Endothelial cell of umbilical vein (primary cell): Measurements from ENCODE around the gene GAA. TPM values are rescaled to one million over a fixed set of nuclear protein-coding genes. Genes with fewer than 3 reads are reported as not detected.

Source experiments
- BruUV-seq: library from RNA; stranded (reverse); fragments of 400-500 nt; replicated peaks from 2 replicates; lab custom pipeline; 2021; lab: Mats Ljungman, UMichigan
- CTCF ChIA-PET: fragments of 300-600, 350-600 bp; sonication (Branson Sonifier 250); formaldehyde crosslinking; loops from one replicate; lab custom pipeline; 2021; ENCODE audit warnings: antibody characterized with exemption, inconsistent platforms; lab: Charles Lee
- POLR2A ChIA-PET: fragments of 300-600, 350-600 bp; sonication (Branson Sonifier 250); formaldehyde crosslinking; loops from one replicate; lab custom pipeline; 2021; ENCODE audit warnings: antibody characterized with exemption, inconsistent platforms; lab: Charles Lee
- DNase-seq: peaks from one replicate; pipeline ENCODE4 v3.0.0-alpha.2; 2011; ENCODE audit warnings: low read depth, low spot score
- FAIRE-seq: peaks from 2 replicates; lab custom pipeline; 2011; peaks lifted over from hg19 to GRCh38; lab: Jason Lieb, UNC
- H2AFZ ChIP-seq: 2 replicates; pipeline ENCODE4 v1.6.0; 2012; ENCODE audit warnings: low read depth, low read length, control low read depth, inconsistent platforms
- H3K27ac ChIP-seq: 2 replicates; pipeline ENCODE4 v1.5.1; 2011; ENCODE audit warnings: low read depth, mild to moderate bottlenecking, control low read depth, low read length, moderate library complexity; ENCODE audit not compliant: insufficient read depth
- H3K27me3 ChIP-seq, 2 experiments: 2 replicates each; pipeline versions ENCODE4 v1.6.0 to v1.6.1; 2011; ENCODE audit warnings: low read length in 2 of 2, mixed read lengths in 1 of 2; ENCODE audit not compliant: control insufficient read depth in 2 of 2, insufficient read depth in 2 of 2
- H3K36me3 ChIP-seq, 2 experiments: 2 replicates in 1 of 2; 3 replicates in 1 of 2; pipeline ENCODE4 v1.5.1; 2011; ENCODE audit warnings: low read length in 2 of 2, mild to moderate bottlenecking in 1 of 2, moderate library complexity in 1 of 2; ENCODE audit not compliant: control insufficient read depth in 2 of 2, insufficient read depth in 2 of 2; ENCODE audit errors: extremely low read depth in 1 of 2
- H3K4me1 ChIP-seq: 3 replicates; pipeline ENCODE4 v1.5.1; 2011; ENCODE audit warnings: mild to moderate bottlenecking, low read length; ENCODE audit not compliant: control insufficient read depth, insufficient read depth; ENCODE audit errors: extremely low read depth
- H3K4me2 ChIP-seq: 2 replicates; pipeline ENCODE4 v1.6.1; 2011; ENCODE audit warnings: low read length, control low read depth, mixed read lengths; ENCODE audit not compliant: insufficient read depth
- H3K4me3 ChIP-seq, 3 experiments: fragments of 200-600 bp in 1 of 3; sonication (generic), shearing (Covaris generic) in 1 of 3; replicated peaks in 1 of 3; 2 replicates each; pipeline ENCODE4 v1.5.1; 2011 to 2016; ENCODE audit warnings: control low read depth in 3 of 3, low read length in 3 of 3, mild to moderate bottlenecking in 2 of 3, inconsistent platforms in 1 of 3, low read depth in 1 of 3, moderate library complexity in 1 of 3; ENCODE audit not compliant: insufficient read depth in 1 of 3
- H3K79me2 ChIP-seq: 2 replicates; pipeline ENCODE4 v1.6.0; 2012; ENCODE audit warnings: low read length, inconsistent platforms; ENCODE audit not compliant: control insufficient read depth, insufficient read depth
- H3K9ac ChIP-seq: replicated peaks from 2 replicates; pipeline ENCODE3; 2011; ENCODE audit warnings: low read length, control low read depth; ENCODE audit not compliant: insufficient read depth; ENCODE audit errors: extremely low read depth
- H3K9me1 ChIP-seq: replicated peaks from 3 replicates; pipeline ENCODE4 v1.6.0; 2011; ENCODE audit warnings: mild to moderate bottlenecking, low read length; ENCODE audit not compliant: control insufficient read depth, insufficient read depth; ENCODE audit errors: extremely low read depth
- H3K9me3 ChIP-seq: replicated peaks from 2 replicates; pipeline ENCODE4 v1.5.1; 2012; ENCODE audit warnings: low read length, inconsistent platforms; ENCODE audit not compliant: control insufficient read depth, insufficient read depth
- H4K20me1 ChIP-seq: replicated peaks from 2 replicates; pipeline ENCODE3; 2011; ENCODE audit warnings: mild to moderate bottlenecking, low read length; ENCODE audit not compliant: control insufficient read depth, insufficient read depth; ENCODE audit errors: extremely low read depth
- CTCF ChIP-seq, 2 donors: IDR thresholded peaks; 1 replicate in 1 of 2; 2 replicates in 1 of 2; pipeline ENCODE4 v1.5.1; 2011; ENCODE audit warnings: low read length in 2 of 2, mild to moderate bottlenecking in 2 of 2, moderate library complexity in 2 of 2, control low read depth in 1 of 2, inconsistent platforms in 1 of 2, low read depth in 1 of 2; ENCODE audit not compliant: insufficient read depth in 1 of 2; ENCODE audit errors: extremely low read depth in 1 of 2
- EZH2 ChIP-seq: IDR thresholded peaks from 2 replicates; pipeline ENCODE4 v1.6.1; 2012; ENCODE audit warnings: borderline replicate concordance, low read depth, mild to moderate bottlenecking, moderate library complexity, low read length, inconsistent platforms; ENCODE audit not compliant: severe bottlenecking
- FOS ChIP-seq: IDR thresholded peaks from 2 replicates; pipeline ENCODE4 v1.6.1; 2011; ENCODE audit warnings: mild to moderate bottlenecking, low read length, moderate library complexity, borderline replicate concordance; ENCODE audit not compliant: insufficient read depth
- GATA2 ChIP-seq: IDR thresholded peaks from 2 replicates; pipeline ENCODE4 v1.7.0; 2011; ENCODE audit warnings: low read depth, mild to moderate bottlenecking, moderate library complexity, mixed read lengths, low read length; ENCODE audit not compliant: insufficient read length, insufficient read depth
- JUN ChIP-seq: IDR thresholded peaks from 2 replicates; pipeline ENCODE4 v1.6.1; 2011; ENCODE audit warnings: borderline replicate concordance, low read depth; ENCODE audit not compliant: insufficient read length, insufficient read depth
- MAX ChIP-seq: IDR thresholded peaks from 2 replicates; pipeline ENCODE4 v1.6.1; 2011; ENCODE audit not compliant: insufficient read depth, insufficient read length
- MYC ChIP-seq: IDR thresholded peaks from one replicate; pipeline ENCODE4 v1.6.1; 2011; ENCODE audit warnings: mild to moderate bottlenecking, low read depth, low read length
- POLR2A ChIP-seq: IDR thresholded peaks from 2 replicates; pipeline ENCODE4 v1.6.1; 2012; ENCODE audit warnings: low read depth, mild to moderate bottlenecking, control low read depth, low read length
- POLR2AphosphoS5 ChIP-seq: IDR thresholded peaks from 2 replicates; pipeline ENCODE4 v1.6.1; 2012; ENCODE audit warnings: low read depth, mild to moderate bottlenecking, control low read depth, low read length, moderate library complexity; ENCODE audit not compliant: insufficient read depth
- dilution Hi-C: fragments of 300-500 bp; cut with MboI; formaldehyde crosslinking; loops from one replicate; pipeline ENCODE4 v1.15.0; 2019; ENCODE audit warnings: low sequenced_read_pairs; ENCODE audit not compliant: extremely low pct_ligation_motif_present
- intact Hi-C: fragments of 100-400 bp; cut with micrococcal nuclease; formaldehyde crosslinking; loops from one replicate; pipeline ENCODE4 v1.10.0; 2022
- polyA plus RNA-seq, 4 experiments: library from polyadenylated mRNA; depleted of rRNA in 3 of 4; stranded (reverse) in 3 of 4; unstranded in 1 of 4; fragments of >200 nt; gene quantifications; 2 replicates each; pipeline versions ENCODE4 v1.2.1 to v1.2.3, GENCODE V29; 2011 to 2012; ENCODE audit warnings: missing spikeins in 1 of 4
- total RNA-seq: library from RNA; stranded (reverse); gene quantifications from 2 replicates; pipeline ENCODE4 v1.2.3, GENCODE V29; 2021

The GAA gene
- total and polyA plus RNA-seq, 2 donors (not counting 3 experiments of a cell fraction or from before 2014, with no cell fraction given) = 26.3 to 49.7 TPM

- dilution Hi-C loops (no loop called here), intact Hi-C loops (no loop called here)
- Histone ChIP-seq H2AFZ (no peak overlapping the region), H3K27ac (no peak overlapping the region), H3K4me2 (no peak overlapping the region), H3K4me3 (no peak overlapping the region), H3K36me3 (no peaks in the 10 kb centered on the region), H3K9ac (no peak overlapping the region), H3K27me3 (no peaks in the 10 kb centered on the region), H4K20me1 (no peaks in the 10 kb centered on the region), H3K9me3 (no peaks in the 10 kb centered on the region), H3K4me1 (no peaks in the 10 kb centered on the region), H3K79me2 (no peaks in the 10 kb centered on the region), H3K9me1 (no peaks in the 10 kb centered on the region)
- no peak for TF ChIP-seq MAX
- no peak for TF ChIP-seq GATA2
- no peak for TF ChIP-seq POLR2AphosphoS5
- no peak for TF ChIP-seq JUN
- TF ChIP-seq POLR2A = no peak
- TF ChIP-seq MYC = no peak
- no peak for TF ChIP-seq EZH2
- no peak for TF ChIP-seq FOS
- TF ChIP-seq CTCF (IDR thresholded peaks at IDR 0.05; ENCODE audit: extremely low read depth in 1 of 2, insufficient read depth in 1 of 2, low read depth in 1 of 2, low read length in 2 of 2) = no peak
- no peak for FAIRE-seq
- no peak for DNase-seq
- ChIA-PET POLR2A (no interaction called here), CTCF (interaction anchor here (2.8 kb wide), 1 partner anchor 17 kb away, joined by 8 read pairs; the partner anchor contains the start of gene GAA)
- BruUV-seq = no TSS peak
Measured at GRCh38 chr17:80118601-80119270, 17.4 kb downstream of the GAA start.
